ENCODE results near the gene RTEL1. TPM values are rescaled to one million over a fixed set of nuclear protein-coding genes. Genes with fewer than 3 reads are reported as not detected.
"Not testable (repeated sequence)": the region's sequence is repeated elsewhere in the genome, so short reads cannot be mapped to it uniquely, and the experiment has no call there.

The RTEL1 gene
- 43.1 and 47.5 TPM in 2 replicates for total RNA-seq

- intact Hi-C loops (cut with micrococcal nuclease) = loop anchor here (1.0 to 10.0 kb wide), 13 partner anchors 16 to 723 kb away; partner anchors contain the start of genes ARFRP1, GID8, GMEB2 and PRPF6
These were observed at the start of gene RTEL1 for GRCh38 chr20:63657937-63658748. Gene RTEL1 (plus strand): TSS chr20:63658312. CDS start chr20:63659403, 1,091 bp downstream.

- intact Hi-C loops (cut with micrococcal nuclease) = loop anchor here (2.0 kb wide), 1 partner anchor 16 kb away; no protein-coding TSS in a partner anchor
These were observed 47.3 kb upstream of the RTEL1 start for GRCh38 chr20:63610581-63611435.

- intact Hi-C loops (cut with micrococcal nuclease) = loop anchor here (2.0 kb wide), 1 partner anchor 17 kb away; no protein-coding TSS in a partner anchor
These were observed 46.5 kb upstream of the RTEL1 start for GRCh38 chr20:63611646-63612045.

GRCh38 chr20:63612276-63612931 lies 45.7 kb upstream of the RTEL1 start:
- intact Hi-C loops (cut with micrococcal nuclease) = no loop called here

- intact Hi-C loops (cut with micrococcal nuclease) = not testable (repeated sequence)
These were observed 44.1 kb upstream of the RTEL1 start for GRCh38 chr20:63613863-63614594.

- intact Hi-C loops (cut with micrococcal nuclease) = no loop called here
These were observed 40.8 kb upstream of the RTEL1 start for GRCh38 chr20:63617092-63617875.

- intact Hi-C loops (cut with micrococcal nuclease) = no loop called here
These were observed 40.2 kb upstream of the RTEL1 start for GRCh38 chr20:63617876-63618265.

- intact Hi-C loops (cut with micrococcal nuclease) = no loop called here
These were observed 39.7 kb upstream of the RTEL1 start for GRCh38 chr20:63618291-63618980.

GRCh38 chr20:63619086-63619485 lies 39.0 kb upstream of the RTEL1 start:
- intact Hi-C loops (cut with micrococcal nuclease) = no loop called here

- intact Hi-C loops (cut with micrococcal nuclease) = no loop called here
These were observed 38.6 kb upstream of the RTEL1 start for GRCh38 chr20:63619505-63619904.

- intact Hi-C loops (cut with micrococcal nuclease) = no loop called here
These were observed 37.1 kb upstream of the RTEL1 start for GRCh38 chr20:63620991-63621390.

GRCh38 chr20:63622096-63622495 lies 36.0 kb upstream of the RTEL1 start:
- intact Hi-C loops (cut with micrococcal nuclease) = no loop called here

GRCh38 chr20:63622732-63623131 lies 35.4 kb upstream of the RTEL1 start:
- intact Hi-C loops (cut with micrococcal nuclease) = no loop called here

- intact Hi-C loops (cut with micrococcal nuclease) = no loop called here
These were observed 33.6 kb upstream of the RTEL1 start for GRCh38 chr20:63624486-63624885.

- intact Hi-C loops (cut with micrococcal nuclease) = loop anchor here (1.0 to 5.0 kb wide), 5 partner anchors 88 to 451 kb away; partner anchors contain the start of genes DNAJC5, RGS19, TCEA2 and UCKL1
These were observed 32.2 kb upstream of the RTEL1 start for GRCh38 chr20:63625771-63626423.

GRCh38 chr20:63626424-63627128 lies 31.5 kb upstream of the RTEL1 start, which contains the start of gene GMEB2:
Gene GMEB2 (minus strand): TSS chr20:63627101. CDS start chr20:63619397, 7,704 bp downstream.
- intact Hi-C loops (cut with micrococcal nuclease) = loop anchor here (1.0 to 5.0 kb wide), 13 partner anchors 9 to 451 kb away; partner anchors contain the start of genes DNAJC5, PPDPF, PRPF6 and RGS19

- intact Hi-C loops (cut with micrococcal nuclease) = loop anchor here (1.0 to 5.0 kb wide), 12 partner anchors 8 to 450 kb away; partner anchors contain the start of genes DNAJC5, PPDPF, PRPF6 and RGS19
These were observed 30.9 kb upstream of the RTEL1 start for GRCh38 chr20:63627129-63627750.
